ENCODE results near the gene CCDC28A. TPM values are rescaled to one million over a fixed set of nuclear protein-coding genes. Genes with fewer than 3 reads are reported as not detected.
A peak's percentile ranks its signal among the peaks of the same experiment; 100 is the strongest.

The CCDC28A gene
- total and polyA plus RNA-seq, 8 donors = 0.58 to 51.9 (median 26.3) TPM

GRCh38 chr6:138796771-138797170 lies 23.2 kb downstream of the CCDC28A start:
- TF ChIP-seq CTCF (IDR thresholded peaks at IDR 0.05) = no peak
- TF ChIP-seq EP300 (IDR thresholded peaks at IDR 0.05) = no peak
- no peak for TF ChIP-seq POLR2A (IDR thresholded peaks at IDR 0.05)
- no peak for TF ChIP-seq POLR2AphosphoS5 (IDR thresholded peaks at IDR 0.05)
- H3K36me3 ChIP-seq = peaks cover 2 to 13% (median 10%) of the 10 kb centered on the region in 4 donors
- 79 to 96% (median 90%) methylated on average over 2 of the region's 2 CpGs for WGBS, 5 donors
- DNase-seq = no peak
- H3K4me1 ChIP-seq = peaks cover 0 to 13% (median 10%) of the 10 kb centered on the region in 4 donors
- no peak overlapping the region for H3K27ac ChIP-seq
- H3K4me3 ChIP-seq = no peak overlapping the region
- H3K27me3 ChIP-seq = peaks cover 0 to 7% (median 0%) of the 10 kb centered on the region in 3 donors
- intact Hi-C loops (cut with DNase I; ENCODE audit: low total_unique reads) = no loop called here
- no peaks in the 10 kb centered on the region for H3K9me3 ChIP-seq

DNA sequence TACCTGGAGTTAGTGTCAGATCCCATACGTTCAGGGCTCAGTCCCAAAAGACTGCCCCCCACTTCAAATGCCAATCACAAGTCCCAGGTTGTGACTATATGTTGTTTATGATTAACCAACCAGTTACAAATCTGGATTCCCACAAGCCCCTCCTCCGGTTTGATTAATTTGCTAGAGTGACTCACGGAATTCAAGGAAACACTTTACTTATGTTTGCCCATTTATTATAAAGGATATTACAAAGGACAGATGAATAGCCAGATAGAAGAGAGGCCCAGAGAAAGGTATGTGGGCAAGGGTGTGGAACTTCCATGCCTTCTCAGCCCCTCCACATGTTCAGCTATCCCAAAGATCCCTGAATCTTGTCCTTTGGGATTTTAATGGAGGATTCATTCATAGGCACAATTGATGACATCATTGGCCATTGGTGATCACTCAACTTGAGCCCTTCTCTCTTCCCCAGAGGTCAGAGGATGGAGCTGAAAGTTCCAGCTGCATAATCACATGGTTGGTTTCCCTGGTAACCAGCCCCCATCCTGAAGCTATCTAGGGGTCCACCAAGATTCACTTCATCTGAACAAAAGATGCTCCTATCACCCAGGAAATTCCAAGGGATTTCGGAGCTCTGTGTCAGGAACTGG lies 24.4 kb downstream of the CCDC28A start:
- DNase-seq = peak in 1 of 2 donors; percentile 62
- H3K27me3 ChIP-seq = peaks cover 0 to 7% (median 0%) of the 10 kb centered on the region in 3 donors
- no peaks in the 10 kb centered on the region for H3K9me3 ChIP-seq
- no peak overlapping the region for H3K27ac ChIP-seq
- H3K4me3 ChIP-seq = no peak overlapping the region
- intact Hi-C loops (cut with DNase I; ENCODE audit: low total_unique reads) = no loop called here
- 55 to 80% (median 66%) methylated on average over 4 of the region's 4 CpGs for WGBS, 5 donors
- TF ChIP-seq EP300 (IDR thresholded peaks at IDR 0.05) (no peak), CTCF (IDR thresholded peaks at IDR 0.05) (no peak), POLR2A (IDR thresholded peaks at IDR 0.05) (no peak)
- peaks cover 0 to 13% (median 10%) of the 10 kb centered on the region in 4 donors for H3K4me1 ChIP-seq
- peaks cover 0 to 2% (median under 1%) of the 10 kb centered on the region in 4 donors for H3K36me3 ChIP-seq

- Histone ChIP-seq H3K27ac (no peak overlapping the region), H3K36me3 (no peaks in the 10 kb centered on the region), H3K9me3 (no peaks in the 10 kb centered on the region), H3K27me3 (peaks cover 0 to 7% (median 0%) of the 10 kb centered on the region in 3 donors), H3K4me1 (peaks cover 0 to 11% (median 8%) of the 10 kb centered on the region in 4 donors), H3K4me3 (no peak overlapping the region)
- no peak for DNase-seq
- no peak for TF ChIP-seq POLR2A (IDR thresholded peaks at IDR 0.05)
- TF ChIP-seq EP300 (IDR thresholded peaks at IDR 0.05) = no peak
- TF ChIP-seq CTCF (IDR thresholded peaks at IDR 0.05) = no peak
- no peak for TF ChIP-seq POLR2AphosphoS5 (IDR thresholded peaks at IDR 0.05)
- intact Hi-C loops (cut with DNase I; ENCODE audit: low total_unique reads) = no loop called here
- WGBS, 5 donors = 81 to 94% (median 88%) methylated on average over 2 of the region's 2 CpGs
Observed at GRCh38 chr6:138800377-138801150, 27.0 kb downstream of the CCDC28A start.

DNA sequence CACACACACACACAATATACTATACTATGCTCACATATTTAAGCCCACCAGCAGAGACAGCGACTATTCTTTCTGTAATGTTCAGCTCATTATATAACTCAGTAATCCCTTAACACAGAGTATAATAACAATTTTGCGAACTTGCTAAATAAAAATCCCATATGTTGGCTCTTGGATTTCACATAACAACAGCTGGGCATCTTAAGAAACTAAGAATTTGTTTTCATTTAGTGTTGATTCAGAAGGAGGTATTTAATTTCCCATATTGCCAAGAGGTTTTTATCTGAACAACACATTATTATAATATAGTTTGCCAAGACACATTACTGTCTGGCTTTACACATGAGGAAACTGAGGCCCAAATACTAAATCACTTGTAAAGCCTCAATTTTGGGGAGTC lies 29.8 kb downstream of the CCDC28A start:
- intact Hi-C loops (cut with DNase I; ENCODE audit: low total_unique reads) = no loop called here
- Histone ChIP-seq H3K36me3 (no peaks in the 10 kb centered on the region), H3K4me3 (no peak overlapping the region), H3K27me3 (no peaks in the 10 kb centered on the region), H3K4me1 (no peaks in the 10 kb centered on the region), H3K9me3 (no peaks in the 10 kb centered on the region), H3K27ac (no peak overlapping the region)
- DNase-seq = no peak
- no peak for TF ChIP-seq POLR2AphosphoS5 (IDR thresholded peaks at IDR 0.05)
- 72 to 89% (median 86%) methylated on average over 2 of the region's 2 CpGs for WGBS, 5 donors

Data from stomach (tissue), 9 donors.